ENCODE measurements around the gene VEGFB.

DNA sequence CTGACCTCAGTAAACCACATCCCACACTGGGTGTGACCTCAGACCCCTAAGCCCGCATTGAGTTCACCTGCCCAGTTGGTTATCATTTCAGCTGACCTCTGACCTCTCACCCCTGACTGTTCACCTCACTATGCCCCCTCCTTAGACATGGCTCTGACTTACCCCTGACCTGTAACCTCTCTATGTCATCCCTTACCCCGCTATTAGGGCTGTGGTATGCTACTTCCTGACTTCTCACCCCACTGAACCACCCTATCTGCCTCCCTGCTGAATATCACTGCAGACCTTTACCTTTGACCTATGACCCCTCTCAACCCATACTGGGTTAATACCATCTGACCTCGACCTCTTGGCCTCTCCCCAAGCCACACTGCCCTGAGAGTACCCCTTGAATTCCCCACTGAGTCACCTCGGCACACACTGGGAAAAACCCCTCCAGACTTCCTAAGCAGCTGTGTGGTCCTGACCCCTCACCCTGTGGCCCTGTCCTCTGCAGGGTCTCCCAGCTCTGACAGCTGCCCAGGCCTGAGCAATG, 25.2 kb downstream of the VEGFB start:
- TF ChIP-seq POLR2A (IDR thresholded peaks at IDR 0.05) = no peak
- TF ChIP-seq, protein P1, sequence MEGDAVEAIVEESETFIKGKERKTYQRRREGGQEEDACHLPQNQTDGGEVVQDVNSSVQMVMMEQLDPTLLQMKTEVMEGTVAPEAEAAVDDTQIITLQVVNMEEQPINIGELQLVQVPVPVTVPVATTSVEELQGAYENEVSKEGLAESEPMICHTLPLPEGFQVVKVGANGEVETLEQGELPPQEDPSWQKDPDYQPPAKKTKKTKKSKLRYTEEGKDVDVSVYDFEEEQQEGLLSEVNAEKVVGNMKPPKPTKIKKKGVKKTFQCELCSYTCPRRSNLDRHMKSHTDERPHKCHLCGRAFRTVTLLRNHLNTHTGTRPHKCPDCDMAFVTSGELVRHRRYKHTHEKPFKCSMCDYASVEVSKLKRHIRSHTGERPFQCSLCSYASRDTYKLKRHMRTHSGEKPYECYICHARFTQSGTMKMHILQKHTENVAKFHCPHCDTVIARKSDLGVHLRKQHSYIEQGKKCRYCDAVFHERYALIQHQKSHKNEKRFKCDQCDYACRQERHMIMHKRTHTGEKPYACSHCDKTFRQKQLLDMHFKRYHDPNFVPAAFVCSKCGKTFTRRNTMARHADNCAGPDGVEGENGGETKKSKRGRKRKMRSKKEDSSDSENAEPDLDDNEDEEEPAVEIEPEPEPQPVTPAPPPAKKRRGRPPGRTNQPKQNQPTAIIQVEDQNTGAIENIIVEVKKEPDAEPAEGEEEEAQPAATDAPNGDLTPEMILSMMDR (IDR thresholded peaks at IDR 0.05) = no peak
